ENCODE results near the gene PGA3. TPM values are rescaled to one million over a fixed set of nuclear protein-coding genes. Genes with fewer than 3 reads are reported as not detected.
"Not testable (repeated sequence)": the region's sequence is repeated elsewhere in the genome, so short reads cannot be mapped to it uniquely, and the experiment has no call there.

Gene PGA3
- total RNA-seq, 1 donor from 2014 or later, result not detected

DNA sequence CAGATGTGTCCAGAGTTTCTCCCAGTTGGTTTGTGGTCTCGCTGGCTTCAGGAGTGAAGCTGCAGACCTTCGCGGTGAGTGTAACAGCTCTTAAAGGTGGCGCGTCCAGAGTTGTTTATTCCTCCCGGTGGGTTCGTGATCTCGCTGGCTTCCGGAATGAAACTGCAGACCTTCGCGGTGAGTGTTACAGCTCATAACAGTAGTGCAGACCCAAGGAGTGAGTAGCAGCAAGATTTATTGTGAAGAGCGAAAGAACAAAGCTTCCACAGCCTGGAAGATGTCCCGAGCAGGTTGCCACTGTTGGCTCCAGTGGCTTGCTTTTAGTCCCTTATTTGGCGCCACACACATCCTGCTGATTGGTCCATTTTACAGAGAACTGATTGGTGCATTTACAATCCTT, 1.8 kb upstream of the PGA3 start:
- H4K20me1 ChIP-seq (ENCODE audit: low read depth), result no peaks in the 10 kb centered on the region
- H3K9ac ChIP-seq, result no peak overlapping the region
- Mint-ChIP-seq H3K4me3 (no peak overlapping the region), H3K27ac (peak overlapping the region; percentile 46), H3K4me1 (peaks cover 14% of the 10 kb centered on the region), H3K9me3 (peaks cover 3% of the 10 kb centered on the region), H3K36me3 (no peaks in the 10 kb centered on the region), H3K27me3 (ENCODE audit: insufficient read depth, low read depth) (peaks cover 14% of the 10 kb centered on the region)
- no peak overlapping the region for H3K27ac ChIP-seq
- H3F3A ChIP-seq (ENCODE audit: low read depth), result no peaks in the 10 kb centered on the region
- no peak overlapping the region for H3K4me2 ChIP-seq
- peaks cover 3% of the 10 kb centered on the region for H3K4me1 ChIP-seq
- no peaks in the 10 kb centered on the region for H3K9me3 ChIP-seq (ENCODE audit: low read depth)
- no peaks in the 10 kb centered on the region for H3K79me2 ChIP-seq (ENCODE audit: low read depth)
- H3K4me3 ChIP-seq, result no peak overlapping the region
- H3K36me3 ChIP-seq, result no peaks in the 10 kb centered on the region
- H2AFZ ChIP-seq (replicated peaks), result no peak overlapping the region
- no peak for DNase-seq (ENCODE audit: low spot score)
- no peak for TF ChIP-seq EZH2phosphoT487 (IDR thresholded peaks at IDR 0.05)
- no peak for TF ChIP-seq EZH2 (IDR thresholded peaks at IDR 0.05)
- TF ChIP-seq, protein P1, sequence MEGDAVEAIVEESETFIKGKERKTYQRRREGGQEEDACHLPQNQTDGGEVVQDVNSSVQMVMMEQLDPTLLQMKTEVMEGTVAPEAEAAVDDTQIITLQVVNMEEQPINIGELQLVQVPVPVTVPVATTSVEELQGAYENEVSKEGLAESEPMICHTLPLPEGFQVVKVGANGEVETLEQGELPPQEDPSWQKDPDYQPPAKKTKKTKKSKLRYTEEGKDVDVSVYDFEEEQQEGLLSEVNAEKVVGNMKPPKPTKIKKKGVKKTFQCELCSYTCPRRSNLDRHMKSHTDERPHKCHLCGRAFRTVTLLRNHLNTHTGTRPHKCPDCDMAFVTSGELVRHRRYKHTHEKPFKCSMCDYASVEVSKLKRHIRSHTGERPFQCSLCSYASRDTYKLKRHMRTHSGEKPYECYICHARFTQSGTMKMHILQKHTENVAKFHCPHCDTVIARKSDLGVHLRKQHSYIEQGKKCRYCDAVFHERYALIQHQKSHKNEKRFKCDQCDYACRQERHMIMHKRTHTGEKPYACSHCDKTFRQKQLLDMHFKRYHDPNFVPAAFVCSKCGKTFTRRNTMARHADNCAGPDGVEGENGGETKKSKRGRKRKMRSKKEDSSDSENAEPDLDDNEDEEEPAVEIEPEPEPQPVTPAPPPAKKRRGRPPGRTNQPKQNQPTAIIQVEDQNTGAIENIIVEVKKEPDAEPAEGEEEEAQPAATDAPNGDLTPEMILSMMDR (IDR thresholded peaks at IDR 0.05), result no peak
- no peaks in the 10 kb centered on the region for H3K27me3 ChIP-seq

DNA sequence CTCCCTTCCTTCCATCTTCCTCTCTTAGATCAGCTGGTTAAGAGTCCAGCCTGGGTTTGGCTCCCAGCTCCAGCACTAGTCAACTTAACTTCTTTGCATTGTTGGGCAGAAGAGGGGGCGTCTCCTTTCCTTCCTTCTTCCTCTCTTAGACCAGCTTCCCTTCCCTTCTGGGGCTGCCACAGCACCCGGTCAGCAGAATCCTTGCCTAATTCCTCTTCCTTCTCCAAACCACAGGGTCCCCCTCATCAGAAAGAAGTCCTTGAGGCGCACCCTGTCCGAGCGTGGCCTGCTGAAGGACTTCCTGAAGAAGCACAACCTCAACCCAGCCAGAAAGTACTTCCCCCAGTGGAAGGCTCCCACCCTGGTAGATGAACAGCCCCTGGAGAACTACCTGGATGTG, 558 bp downstream of the PGA3 start:
- peaks cover 14% of the 10 kb centered on the region for H3K4me1 Mint-ChIP-seq
- H3K36me3 ChIP-seq; H3K4me1 ChIP-seq; DNase-seq (ENCODE audit: low spot score); H3K9me3 Mint-ChIP-seq; H3K27me3 ChIP-seq; H2AFZ ChIP-seq (replicated peaks); H3K27ac ChIP-seq; H3K36me3 Mint-ChIP-seq; H3K4me3 Mint-ChIP-seq; H3K4me2 ChIP-seq; H3K27ac Mint-ChIP-seq; H3K9ac ChIP-seq; H3K4me3 ChIP-seq; H3K9me3 ChIP-seq (ENCODE audit: low read depth); H3K79me2 ChIP-seq (ENCODE audit: low read depth); H4K20me1 ChIP-seq (ENCODE audit: low read depth); H3F3A ChIP-seq (ENCODE audit: low read depth): not testable (repeated sequence)
- H3K27me3 Mint-ChIP-seq (ENCODE audit: insufficient read depth, low read depth), result peaks cover 12% of the 10 kb centered on the region

DNA sequence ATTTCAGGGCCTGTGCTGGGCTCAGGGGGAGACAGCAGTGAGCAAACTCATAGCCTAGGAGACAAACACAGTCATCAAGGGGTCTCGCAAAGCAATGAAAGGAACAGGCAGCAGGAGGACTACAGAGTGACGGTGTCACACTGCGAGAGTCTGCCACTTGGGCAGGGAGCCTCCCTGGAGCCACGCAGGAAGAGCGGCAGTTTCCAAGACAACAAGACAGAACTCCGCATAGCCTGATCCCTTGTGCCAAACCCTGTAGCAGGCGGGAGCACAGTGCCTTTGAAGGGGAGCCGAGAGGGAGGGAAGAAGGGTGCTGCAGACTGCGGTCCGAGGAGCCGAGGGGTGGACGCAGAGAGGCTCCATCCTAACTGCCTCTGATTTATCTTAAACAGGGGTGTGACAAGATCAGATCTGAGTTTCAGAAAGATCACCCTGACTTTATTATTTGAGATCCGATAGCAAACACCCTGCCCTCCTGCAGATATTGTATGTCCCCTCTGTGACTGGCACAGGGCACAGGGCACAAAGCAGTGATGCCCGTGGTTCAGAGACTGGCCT, 1.3 kb downstream of the PGA3 start:
- H3K4me3 Mint-ChIP-seq; H3K4me3 ChIP-seq; H4K20me1 ChIP-seq (ENCODE audit: low read depth); H2AFZ ChIP-seq (replicated peaks); H3K4me2 ChIP-seq; H3K4me1 ChIP-seq; H3K27ac ChIP-seq; H3F3A ChIP-seq (ENCODE audit: low read depth); H3K36me3 ChIP-seq; H3K9me3 ChIP-seq (ENCODE audit: low read depth); H3K79me2 ChIP-seq (ENCODE audit: low read depth); DNase-seq (ENCODE audit: low spot score); H3K9ac ChIP-seq; H3K36me3 Mint-ChIP-seq; H3K9me3 Mint-ChIP-seq; H3K27me3 ChIP-seq: not testable (repeated sequence)
- Mint-ChIP-seq H3K4me1 (peaks cover 14% of the 10 kb centered on the region), H3K27ac (peak overlapping the region; percentile 69), H3K27me3 (ENCODE audit: insufficient read depth, low read depth) (peaks cover 12% of the 10 kb centered on the region)

DNA sequence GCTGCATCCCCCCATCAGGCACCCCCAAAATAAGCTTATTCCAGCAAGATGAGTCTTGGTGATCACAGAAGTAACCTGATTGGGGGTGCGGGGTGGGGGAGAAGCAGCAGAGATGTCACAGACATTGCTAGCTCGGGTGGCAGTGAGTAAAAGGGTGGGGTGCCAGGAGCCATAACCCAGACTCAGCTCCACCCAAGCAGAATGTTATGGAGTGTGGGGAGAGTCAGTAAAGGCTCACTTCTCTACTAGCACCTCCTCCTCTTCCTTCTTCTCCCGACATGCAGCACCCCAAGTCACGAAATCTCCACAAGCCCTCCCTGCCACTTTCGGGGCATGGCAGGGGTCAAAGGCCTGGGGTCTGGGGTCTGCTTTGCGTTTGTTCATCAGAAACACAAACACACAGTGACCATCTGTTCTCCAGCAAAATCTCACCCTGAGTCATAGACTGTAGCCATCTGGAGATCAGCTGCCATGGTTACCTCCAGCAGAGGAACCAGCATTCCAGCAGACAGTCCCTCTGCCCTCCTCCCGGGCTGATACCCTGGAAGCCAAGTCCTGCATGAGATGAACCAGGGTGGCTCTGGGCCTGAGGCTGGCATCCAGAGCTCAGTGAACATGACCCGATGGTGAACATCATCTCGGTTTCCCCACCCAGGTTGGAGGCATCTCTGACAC, 4.5 kb downstream of the PGA3 start:
- not testable (repeated sequence) for H4K20me1 ChIP-seq (ENCODE audit: low read depth); H3K27ac Mint-ChIP-seq; H3K4me2 ChIP-seq; H3K4me3 Mint-ChIP-seq; H3K9me3 ChIP-seq (ENCODE audit: low read depth); H3K4me1 ChIP-seq; H3K27ac ChIP-seq; DNase-seq (ENCODE audit: low spot score); H3K27me3 Mint-ChIP-seq (ENCODE audit: insufficient read depth, low read depth); H3K36me3 Mint-ChIP-seq; H3K9ac ChIP-seq; H2AFZ ChIP-seq (replicated peaks); H3F3A ChIP-seq (ENCODE audit: low read depth); H3K79me2 ChIP-seq (ENCODE audit: low read depth); H3K4me3 ChIP-seq; H3K27me3 ChIP-seq; H3K9me3 Mint-ChIP-seq; H3K36me3 ChIP-seq
- peaks cover 14% of the 10 kb centered on the region for H3K4me1 Mint-ChIP-seq

DNA sequence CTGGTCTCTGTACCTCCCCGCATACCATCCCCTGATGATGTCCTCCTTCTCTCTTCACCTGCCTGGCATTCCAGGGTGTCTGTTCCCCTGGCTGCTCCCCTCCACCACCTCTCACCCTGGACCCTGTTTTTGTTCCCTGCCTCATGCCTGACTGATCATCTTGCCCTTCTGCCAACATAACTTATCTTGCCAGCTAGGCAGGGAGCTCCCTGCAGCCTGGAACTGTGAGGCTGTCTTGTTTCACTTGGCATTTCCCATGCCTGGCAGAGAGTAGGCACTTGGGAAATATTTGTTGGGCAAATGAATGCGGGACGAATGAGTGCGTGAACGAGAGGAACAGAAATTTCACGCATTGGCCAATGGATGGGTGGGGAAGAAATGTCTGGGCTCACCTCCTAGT, 7.3 kb downstream of the PGA3 start:
- H3K4me2 ChIP-seq; H3K4me1 ChIP-seq; H3K27me3 Mint-ChIP-seq (ENCODE audit: insufficient read depth, low read depth); H3F3A ChIP-seq (ENCODE audit: low read depth); H3K9me3 ChIP-seq (ENCODE audit: low read depth); H4K20me1 ChIP-seq (ENCODE audit: low read depth); H3K27ac Mint-ChIP-seq; H3K9ac ChIP-seq; H3K4me3 Mint-ChIP-seq; H3K36me3 ChIP-seq; H3K27me3 ChIP-seq; H3K9me3 Mint-ChIP-seq; H3K79me2 ChIP-seq (ENCODE audit: low read depth); DNase-seq (ENCODE audit: low spot score); H3K27ac ChIP-seq; H3K4me3 ChIP-seq; H3K36me3 Mint-ChIP-seq; H2AFZ ChIP-seq (replicated peaks); H3K4me1 Mint-ChIP-seq: not testable (repeated sequence)

DNA sequence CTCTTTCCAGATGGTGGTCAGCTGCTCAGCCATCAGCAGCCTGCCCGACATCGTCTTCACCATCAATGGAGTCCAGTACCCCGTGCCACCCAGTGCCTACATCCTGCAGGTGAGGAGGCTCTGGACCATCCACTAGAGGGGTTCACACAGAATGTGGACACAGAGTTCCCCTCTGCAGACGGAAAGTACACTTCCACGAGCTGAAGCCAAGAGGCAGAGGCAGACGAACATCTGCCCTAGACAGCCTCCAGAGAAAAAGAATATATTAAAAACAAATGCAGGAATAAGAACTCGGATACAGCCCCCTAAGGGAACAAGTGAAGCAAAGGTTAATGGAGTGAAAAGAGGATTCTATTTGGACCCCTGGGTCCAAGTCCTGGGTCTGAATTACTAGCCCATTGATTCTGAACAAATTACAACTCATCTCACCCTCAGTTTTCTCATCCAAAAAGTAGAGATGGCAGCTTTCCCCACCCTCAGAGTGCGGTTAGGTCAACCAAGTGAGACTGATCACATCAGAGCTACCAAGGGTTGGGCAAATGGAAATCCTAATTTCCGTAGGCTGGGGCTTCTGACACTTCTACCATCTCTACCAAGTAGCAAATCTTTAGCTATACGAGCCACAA, 8.1 kb downstream of the PGA3 start:
- H3K4me1 ChIP-seq; H4K20me1 ChIP-seq (ENCODE audit: low read depth); H3K27ac ChIP-seq; H3K9ac ChIP-seq; H3K4me3 Mint-ChIP-seq; H3F3A ChIP-seq (ENCODE audit: low read depth); H3K4me1 Mint-ChIP-seq; H3K9me3 Mint-ChIP-seq; H3K79me2 ChIP-seq (ENCODE audit: low read depth); DNase-seq (ENCODE audit: low spot score); H3K36me3 ChIP-seq; H3K27me3 Mint-ChIP-seq (ENCODE audit: insufficient read depth, low read depth); H3K9me3 ChIP-seq (ENCODE audit: low read depth); H3K36me3 Mint-ChIP-seq; H3K4me2 ChIP-seq; H3K27ac Mint-ChIP-seq; H2AFZ ChIP-seq (replicated peaks); H3K4me3 ChIP-seq; H3K27me3 ChIP-seq: not testable (repeated sequence)

DNA sequence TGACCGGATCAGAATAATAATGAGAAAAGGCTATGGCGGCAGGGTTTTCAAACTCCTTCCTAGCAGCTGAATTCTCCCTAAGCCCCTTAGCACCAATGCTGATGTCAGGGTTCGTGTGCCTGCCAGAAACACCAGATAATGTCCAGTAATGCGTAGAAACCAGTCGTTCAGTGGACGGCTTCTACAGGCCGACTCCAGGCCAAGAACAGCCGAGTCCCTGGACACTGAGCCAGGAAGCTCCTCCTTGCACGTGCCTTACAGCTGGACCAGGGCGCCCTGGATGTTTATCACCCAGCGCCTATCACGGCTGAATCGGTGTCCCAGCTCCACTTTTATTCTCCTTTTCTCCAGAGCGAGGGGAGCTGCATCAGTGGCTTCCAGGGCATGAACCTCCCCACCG, 8.9 kb downstream of the PGA3 start:
- H4K20me1 ChIP-seq (ENCODE audit: low read depth); H3K36me3 Mint-ChIP-seq; H3K79me2 ChIP-seq (ENCODE audit: low read depth); H3K9me3 ChIP-seq (ENCODE audit: low read depth); H3K4me2 ChIP-seq; H3K27ac Mint-ChIP-seq; H3K4me1 Mint-ChIP-seq; H3K27me3 ChIP-seq; H3K9ac ChIP-seq; H3K4me1 ChIP-seq; H3K36me3 ChIP-seq; H2AFZ ChIP-seq (replicated peaks); H3F3A ChIP-seq (ENCODE audit: low read depth); H3K27ac ChIP-seq; H3K9me3 Mint-ChIP-seq; H3K27me3 Mint-ChIP-seq (ENCODE audit: insufficient read depth, low read depth); H3K4me3 Mint-ChIP-seq; H3K4me3 ChIP-seq; DNase-seq (ENCODE audit: low spot score): not testable (repeated sequence)

Measured in neural progenitor cell (in vitro differentiated cells).